Body of pancreas (tissue), 4 donors: ENCODE measurements around the gene CD180. TPM values are rescaled to one million over a fixed set of nuclear protein-coding genes. Genes with fewer than 3 reads are reported as not detected.
A peak's percentile ranks its signal among the peaks of the same experiment; 100 is the strongest.

Experiments used
- ATAC-seq: fragments of 150-250 bp; one replicate; pipeline ENCODE4 v1.9.1; 2016
- DNase-seq, 4 donors: peaks; one replicate each; pipeline ENCODE4 v3.0.0-alpha.2; 2019
- H3K27ac ChIP-seq, 4 donors: fragments of 200-600 bp; sonication (generic); 1 replicate in 3 of 4; 2 replicates in 1 of 4; pipeline versions ENCODE4 v1.5.1 to v1.6.1; 2016 to 2019; ENCODE audit warnings: mild to moderate bottlenecking in 1 of 4, mixed read lengths in 1 of 4, moderate library complexity in 1 of 4
- H3K27me3 ChIP-seq, 2 donors: fragments of 200-600 bp; sonication (generic); one replicate each; pipeline ENCODE4 v1.6.0; 2016; ENCODE audit warnings: mild to moderate bottlenecking in 1 of 2
- H3K36me3 ChIP-seq, 2 donors: fragments of 200-600 bp; sonication (generic); replicated peaks in 1 of 2; 2 replicates each; pipeline ENCODE4 v1.5.1; 2016; ENCODE audit warnings: low read depth in 2 of 2; ENCODE audit not compliant: insufficient read depth in 1 of 2
- H3K4me1 ChIP-seq: fragments of 200-600 bp; sonication (generic); one replicate; pipeline ENCODE4 v1.6.0; 2016
- H3K4me3 ChIP-seq, 2 donors: fragments of 200-600 bp; sonication (generic); 1 replicate in 1 of 2; 2 replicates in 1 of 2; pipeline ENCODE4 v1.5.1; 2016 to 2019
- H3K9me3 ChIP-seq, 3 donors: fragments of 200-600 bp; sonication (generic); 1 replicate in 2 of 3; 2 replicates in 1 of 3; pipeline ENCODE4 v1.5.1; 2016
- POLR2A ChIP-seq, 3 donors: fragments of 450-650 bp; IDR thresholded peaks; one replicate each; pipeline ENCODE4 v1.6.1; 2016; ENCODE audit warnings: antibody characterized with exemption in 3 of 3, mild to moderate bottlenecking in 2 of 3
- WGBS, 2 donors: methylation state at CpG; one replicate each; pipeline ENCODE4 v1.1.5; 2017; 5-methylcytosine and 5-hydroxymethylcytosine counted together
- intact Hi-C: fragments of 100-400 bp; cut with DNase I; formaldehyde crosslinking; loops from one replicate; pipeline ENCODE4 v1.15.1; 2023
- total RNA-seq, 2 donors: library from RNA; depleted of rRNA; stranded (reverse); fragments of >200 nt; gene quantifications; one replicate each; pipeline ENCODE4 v1.1.0, GENCODE V29; 2016
- TF ChIP-seq, protein P1 (sequence below), 7 experiments: fragments of 450-650 bp in 4 of 7; fragments of 200-600 bp in 3 of 7; sonication (generic) in 3 of 7; IDR thresholded peaks; one replicate each; pipeline ENCODE4 v1.5.1; 2016 to 2019; ENCODE audit warnings: antibody characterized with exemption in 7 of 7

The CD180 gene
- under 1 TPM in 1 of 2 donors, not detected in 1; 0.26 TPM for total RNA-seq

DNA sequence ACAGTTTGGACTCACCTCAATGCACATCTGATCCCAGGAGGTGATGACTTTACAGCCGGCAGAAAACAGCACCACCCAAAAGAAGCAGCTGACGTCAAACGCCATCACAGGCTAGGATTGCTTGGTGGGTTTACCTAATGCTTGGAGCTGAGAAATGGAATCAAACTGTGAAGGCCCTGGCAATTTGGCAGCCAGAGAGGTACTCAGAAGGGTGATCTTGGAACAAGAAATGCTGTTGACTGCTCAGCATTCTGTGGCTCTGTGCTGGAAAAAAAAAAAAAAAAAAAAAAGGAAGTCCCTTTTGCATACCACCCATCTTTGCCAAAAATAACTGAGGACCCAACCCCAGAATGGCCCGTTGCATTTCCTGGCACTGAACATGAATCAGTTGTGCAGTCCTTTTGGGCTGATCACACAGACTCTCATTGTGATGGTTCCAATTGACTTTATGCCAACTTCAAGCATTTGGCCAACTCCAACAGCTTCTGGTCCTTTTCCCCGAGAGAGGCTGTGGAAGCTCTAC is at the start of gene CD180:
CD180 (minus strand) TSS at position 263 of the 523 bp plus-strand sequence; CDS start at position 105, 158 bp downstream.
- ATAC-seq (no peak), DNase-seq (peak in 1 of 4 donors; percentile 37)
- Histone ChIP-seq H3K9me3 (no peaks in the 10 kb centered on the region), H3K36me3 (no peaks in the 10 kb centered on the region), H3K4me3 (no peak within 1 kb of the TSS), H3K27me3 (no peaks in the 10 kb centered on the region), H3K27ac (peak within 1 kb of the TSS in 1 of 4 donors; percentile 3), H3K4me1 (no peaks in the 10 kb centered on the region)
- intact Hi-C loops, result no loop called here
- TF ChIP-seq POLR2A (IDR thresholded peaks at IDR 0.05), result no peak
- TF ChIP-seq, protein P1, sequence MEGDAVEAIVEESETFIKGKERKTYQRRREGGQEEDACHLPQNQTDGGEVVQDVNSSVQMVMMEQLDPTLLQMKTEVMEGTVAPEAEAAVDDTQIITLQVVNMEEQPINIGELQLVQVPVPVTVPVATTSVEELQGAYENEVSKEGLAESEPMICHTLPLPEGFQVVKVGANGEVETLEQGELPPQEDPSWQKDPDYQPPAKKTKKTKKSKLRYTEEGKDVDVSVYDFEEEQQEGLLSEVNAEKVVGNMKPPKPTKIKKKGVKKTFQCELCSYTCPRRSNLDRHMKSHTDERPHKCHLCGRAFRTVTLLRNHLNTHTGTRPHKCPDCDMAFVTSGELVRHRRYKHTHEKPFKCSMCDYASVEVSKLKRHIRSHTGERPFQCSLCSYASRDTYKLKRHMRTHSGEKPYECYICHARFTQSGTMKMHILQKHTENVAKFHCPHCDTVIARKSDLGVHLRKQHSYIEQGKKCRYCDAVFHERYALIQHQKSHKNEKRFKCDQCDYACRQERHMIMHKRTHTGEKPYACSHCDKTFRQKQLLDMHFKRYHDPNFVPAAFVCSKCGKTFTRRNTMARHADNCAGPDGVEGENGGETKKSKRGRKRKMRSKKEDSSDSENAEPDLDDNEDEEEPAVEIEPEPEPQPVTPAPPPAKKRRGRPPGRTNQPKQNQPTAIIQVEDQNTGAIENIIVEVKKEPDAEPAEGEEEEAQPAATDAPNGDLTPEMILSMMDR (IDR thresholded peaks at IDR 0.05), result no peak
- 53 to 64% methylated on average over 5 of the region's 5 CpGs for WGBS, 2 donors

GRCh38 chr5:67246108-67246507 is 49.5 kb upstream of the CD180 start:
- Histone ChIP-seq H3K36me3 (no peaks in the 10 kb centered on the region), H3K27me3 (no peaks in the 10 kb centered on the region), H3K27ac (no peak overlapping the region), H3K4me1 (no peaks in the 10 kb centered on the region), H3K4me3 (no peak overlapping the region), H3K9me3 (no peaks in the 10 kb centered on the region)
- intact Hi-C loops, result loop anchor here (10.0 kb wide), 1 partner anchor 999 kb away; no protein-coding TSS in a partner anchor
- peak; percentile 75 for ATAC-seq
- 0 to 2% methylated on average over 2 of the region's 2 CpGs for WGBS, 2 donors
- DNase-seq, result peak in 1 of 4 donors; percentile 54
- TF ChIP-seq POLR2A (IDR thresholded peaks at IDR 0.05), result no peak
- TF ChIP-seq, protein P1 (IDR thresholded peaks at IDR 0.05), result peak; percentile 50 to 86 (median 77)

DNA sequence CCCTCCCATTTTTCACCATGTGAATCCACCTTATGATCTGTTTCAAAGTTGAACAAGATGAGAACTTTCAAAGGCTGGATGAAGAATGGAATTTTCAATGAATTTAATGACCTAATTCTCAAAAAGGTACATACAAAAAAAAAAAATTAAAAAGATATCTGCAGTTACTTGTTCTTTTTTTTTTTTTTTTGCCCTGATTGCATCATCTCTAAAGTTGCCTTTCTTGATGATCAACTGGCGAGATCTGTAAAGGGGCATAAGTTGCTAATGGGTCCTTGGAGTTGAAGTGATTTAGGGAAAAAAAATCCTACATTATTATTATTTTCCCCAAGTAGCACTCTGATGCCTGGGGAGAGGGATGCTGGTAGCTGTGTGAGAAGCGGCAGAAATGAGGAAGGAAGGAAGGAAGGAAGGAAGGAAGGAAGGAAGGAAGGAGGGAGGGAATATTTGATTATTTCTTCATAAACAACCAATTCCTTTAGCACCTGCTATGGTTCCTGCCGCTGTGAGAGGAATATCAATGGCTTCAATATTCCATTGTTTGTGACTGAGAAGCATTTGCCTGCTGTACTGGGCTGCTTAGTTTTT is 48.8 kb upstream of the CD180 start:
- H3K4me1 ChIP-seq, result no peaks in the 10 kb centered on the region
- intact Hi-C loops, result loop anchor here (10.0 kb wide), 1 partner anchor 999 kb away; no protein-coding TSS in a partner anchor
- H3K27ac ChIP-seq, result no peak overlapping the region
- H3K27me3 ChIP-seq, result no peaks in the 10 kb centered on the region
- no peaks in the 10 kb centered on the region for H3K9me3 ChIP-seq
- no peak for ATAC-seq
- 59 to 61% methylated on average over 3 of the region's 3 CpGs for WGBS, 2 donors
- H3K36me3 ChIP-seq, result no peaks in the 10 kb centered on the region
- no peak overlapping the region for H3K4me3 ChIP-seq
- DNase-seq, result no peak
- TF ChIP-seq, protein P1 (IDR thresholded peaks at IDR 0.05), result no peak
- TF ChIP-seq POLR2A (IDR thresholded peaks at IDR 0.05), result no peak

DNA sequence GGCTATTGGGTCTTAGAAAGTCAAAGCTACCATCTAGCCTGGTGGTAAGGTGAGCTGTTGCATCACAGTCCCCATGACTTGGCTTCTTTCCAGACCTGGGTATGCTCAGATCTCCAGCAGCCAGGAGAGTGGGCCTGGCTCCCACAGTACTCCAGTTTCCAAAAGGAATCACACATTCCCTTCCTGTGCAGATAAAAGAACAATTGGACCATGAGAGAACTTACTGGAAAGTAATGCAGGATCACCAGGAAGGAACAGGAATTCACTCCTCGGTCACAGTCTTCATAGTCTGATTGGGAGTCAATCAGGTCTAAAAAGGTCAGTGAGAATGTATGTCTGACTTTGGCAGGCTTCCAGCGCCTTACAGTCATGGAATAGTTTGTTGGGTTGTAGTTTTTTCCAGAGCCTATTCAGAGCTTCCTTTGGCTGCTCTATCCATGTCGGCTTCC is 47.8 kb upstream of the CD180 start:
- H3K4me1 ChIP-seq, result no peaks in the 10 kb centered on the region
- WGBS, 2 donors, result 72 to 75% methylated on average over 3 of the region's 3 CpGs
- no peak overlapping the region for H3K27ac ChIP-seq
- no peaks in the 10 kb centered on the region for H3K27me3 ChIP-seq
- DNase-seq (peak in 3 of 4 donors; percentile 36 to 50 (median 39)), ATAC-seq (peak; percentile 47)
- intact Hi-C loops, result loop anchor here (10.0 kb wide), 1 partner anchor 1000 kb away; no protein-coding TSS in a partner anchor
- no peak for TF ChIP-seq POLR2A (IDR thresholded peaks at IDR 0.05)
- TF ChIP-seq, protein P1 (IDR thresholded peaks at IDR 0.05), result no peak
- no peaks in the 10 kb centered on the region for H3K9me3 ChIP-seq
- H3K4me3 ChIP-seq, result no peak overlapping the region
- no peaks in the 10 kb centered on the region for H3K36me3 ChIP-seq
